Kidney epithelial cell (primary cell): ENCODE data around the gene OR9A2. TPM values are rescaled to one million over a fixed set of nuclear protein-coding genes. Genes with fewer than 3 reads are reported as not detected.

Experiments
- DNase-seq: peaks from one replicate; pipeline ENCODE4 v3.0.0-alpha.2; 2010; ENCODE audit warnings: low read depth
- H3K27me3 ChIP-seq: 2 replicates; pipeline ENCODE4 v1.6.0; 2011; ENCODE audit warnings: low read length; ENCODE audit not compliant: control insufficient read depth, insufficient read depth
- H3K36me3 ChIP-seq: 2 replicates; pipeline ENCODE4 v1.5.1; 2011; ENCODE audit warnings: low read length; ENCODE audit not compliant: control insufficient read depth, insufficient read depth
- H3K4me3 ChIP-seq: 2 replicates; pipeline ENCODE4 v1.5.1; 2011; ENCODE audit warnings: low read depth, mild to moderate bottlenecking, control low read depth, low read length
- CTCF ChIP-seq: IDR thresholded peaks from 2 replicates; pipeline ENCODE4 v1.5.1; 2011; ENCODE audit warnings: mild to moderate bottlenecking, moderate library complexity, low read length, control low read depth, inconsistent platforms; ENCODE audit not compliant: insufficient read depth, poor library complexity, severe bottlenecking
- total RNA-seq: library from RNA; depleted of rRNA; stranded (reverse); fragments of >200 nt; gene quantifications from 2 replicates; pipeline ENCODE4 v1.2.3, GENCODE V29; 2015

OR9A2 gene
- total RNA-seq, 1 donor from 2014 or later: not detected

- TF ChIP-seq CTCF: no peak
- no peak for DNase-seq
- Histone ChIP-seq H3K4me3 (no peak overlapping the region), H3K36me3 (no peaks in the 10 kb centered on the region), H3K27me3 (no peaks in the 10 kb centered on the region)
Measured at GRCh38 chr7:143055754-143056153, 28.8 kb upstream of the OR9A2 start.

GRCh38 chr7:143054621-143055020 is 27.7 kb upstream of the OR9A2 start:
- no peak for DNase-seq
- no peak overlapping the region for H3K4me3 ChIP-seq
- no peaks in the 10 kb centered on the region for H3K27me3 ChIP-seq
- no peak for TF ChIP-seq CTCF
- no peaks in the 10 kb centered on the region for H3K36me3 ChIP-seq

- no peak within 1 kb of the TSS for H3K4me3 ChIP-seq
- no peak for DNase-seq
- H3K36me3 ChIP-seq: no peaks in the 10 kb centered on the region
- H3K27me3 ChIP-seq: no peaks in the 10 kb centered on the region
- TF ChIP-seq CTCF: no peak
Measured at GRCh38 chr7:143052041-143052440, 25.1 kb upstream of the OR9A2 start, which contains the start of gene OR6V1. Gene OR6V1 (plus strand): TSS chr7:143052341. CDS start chr7:143052341, 0 bp downstream.

GRCh38 chr7:143050931-143051330 is 24.0 kb upstream of the OR9A2 start:
- DNase-seq: no peak
- Histone ChIP-seq H3K27me3 (no peaks in the 10 kb centered on the region), H3K4me3 (no peak overlapping the region), H3K36me3 (no peaks in the 10 kb centered on the region)
- TF ChIP-seq CTCF: no peak

- H3K4me3 ChIP-seq: no peak overlapping the region
- DNase-seq: no peak
- H3K27me3 ChIP-seq: no peaks in the 10 kb centered on the region
- H3K36me3 ChIP-seq: no peaks in the 10 kb centered on the region
- no peak for TF ChIP-seq CTCF
Measured at GRCh38 chr7:143049362-143049761, 22.4 kb upstream of the OR9A2 start.

GRCh38 chr7:143048827-143049226 is 21.9 kb upstream of the OR9A2 start:
- no peaks in the 10 kb centered on the region for H3K27me3 ChIP-seq
- H3K4me3 ChIP-seq: no peak overlapping the region
- no peak for DNase-seq
- TF ChIP-seq CTCF: no peak
- H3K36me3 ChIP-seq: no peaks in the 10 kb centered on the region
